Endothelial cell of umbilical vein (primary cell): ENCODE measurements around the gene MGAT4A. TPM values are rescaled to one million over a fixed set of nuclear protein-coding genes. Genes with fewer than 3 reads are reported as not detected.

ENCODE experiments used
- BruUV-seq: library from RNA; stranded (reverse); fragments of 400-500 nt; replicated peaks from 2 replicates; lab custom pipeline; 2021; lab: Mats Ljungman, UMichigan
- CTCF ChIA-PET: fragments of 300-600, 350-600 bp; sonication (Branson Sonifier 250); formaldehyde crosslinking; loops from one replicate; lab custom pipeline; 2021; ENCODE audit warnings: antibody characterized with exemption, inconsistent platforms; lab: Charles Lee
- POLR2A ChIA-PET: fragments of 300-600, 350-600 bp; sonication (Branson Sonifier 250); formaldehyde crosslinking; loops from one replicate; lab custom pipeline; 2021; ENCODE audit warnings: antibody characterized with exemption, inconsistent platforms; lab: Charles Lee
- DNase-seq: peaks from one replicate; pipeline ENCODE4 v3.0.0-alpha.2; 2011; ENCODE audit warnings: low read depth, low spot score
- FAIRE-seq: peaks from 2 replicates; lab custom pipeline; 2011; peaks lifted over from hg19 to GRCh38; lab: Jason Lieb, UNC
- H2AFZ ChIP-seq: 2 replicates; pipeline ENCODE4 v1.6.0; 2012; ENCODE audit warnings: low read depth, low read length, control low read depth, inconsistent platforms
- H3K27ac ChIP-seq: 2 replicates; pipeline ENCODE4 v1.5.1; 2011; ENCODE audit warnings: low read depth, mild to moderate bottlenecking, control low read depth, low read length, moderate library complexity; ENCODE audit not compliant: insufficient read depth
- H3K27me3 ChIP-seq, 2 experiments: 2 replicates each; pipeline versions ENCODE4 v1.6.0 to v1.6.1; 2011; ENCODE audit warnings: low read length in 2 of 2, mixed read lengths in 1 of 2; ENCODE audit not compliant: control insufficient read depth in 2 of 2, insufficient read depth in 2 of 2
- H3K36me3 ChIP-seq, 2 experiments: 2 replicates in 1 of 2; 3 replicates in 1 of 2; pipeline ENCODE4 v1.5.1; 2011; ENCODE audit warnings: low read length in 2 of 2, mild to moderate bottlenecking in 1 of 2, moderate library complexity in 1 of 2; ENCODE audit not compliant: control insufficient read depth in 2 of 2, insufficient read depth in 2 of 2; ENCODE audit errors: extremely low read depth in 1 of 2
- H3K4me1 ChIP-seq: 3 replicates; pipeline ENCODE4 v1.5.1; 2011; ENCODE audit warnings: mild to moderate bottlenecking, low read length; ENCODE audit not compliant: control insufficient read depth, insufficient read depth; ENCODE audit errors: extremely low read depth
- H3K4me2 ChIP-seq: 2 replicates; pipeline ENCODE4 v1.6.1; 2011; ENCODE audit warnings: low read length, control low read depth, mixed read lengths; ENCODE audit not compliant: insufficient read depth
- H3K4me3 ChIP-seq, 3 experiments: fragments of 200-600 bp in 1 of 3; sonication (generic), shearing (Covaris generic) in 1 of 3; replicated peaks in 1 of 3; 2 replicates each; pipeline ENCODE4 v1.5.1; 2011 to 2016; ENCODE audit warnings: control low read depth in 3 of 3, low read length in 3 of 3, mild to moderate bottlenecking in 2 of 3, inconsistent platforms in 1 of 3, low read depth in 1 of 3, moderate library complexity in 1 of 3; ENCODE audit not compliant: insufficient read depth in 1 of 3
- H3K79me2 ChIP-seq: 2 replicates; pipeline ENCODE4 v1.6.0; 2012; ENCODE audit warnings: low read length, inconsistent platforms; ENCODE audit not compliant: control insufficient read depth, insufficient read depth
- H3K9ac ChIP-seq: replicated peaks from 2 replicates; pipeline ENCODE3; 2011; ENCODE audit warnings: low read length, control low read depth; ENCODE audit not compliant: insufficient read depth; ENCODE audit errors: extremely low read depth
- H3K9me1 ChIP-seq: replicated peaks from 3 replicates; pipeline ENCODE4 v1.6.0; 2011; ENCODE audit warnings: mild to moderate bottlenecking, low read length; ENCODE audit not compliant: control insufficient read depth, insufficient read depth; ENCODE audit errors: extremely low read depth
- H3K9me3 ChIP-seq: replicated peaks from 2 replicates; pipeline ENCODE4 v1.5.1; 2012; ENCODE audit warnings: low read length, inconsistent platforms; ENCODE audit not compliant: control insufficient read depth, insufficient read depth
- H4K20me1 ChIP-seq: replicated peaks from 2 replicates; pipeline ENCODE3; 2011; ENCODE audit warnings: mild to moderate bottlenecking, low read length; ENCODE audit not compliant: control insufficient read depth, insufficient read depth; ENCODE audit errors: extremely low read depth
- EZH2 ChIP-seq: IDR thresholded peaks from 2 replicates; pipeline ENCODE4 v1.6.1; 2012; ENCODE audit warnings: borderline replicate concordance, low read depth, mild to moderate bottlenecking, moderate library complexity, low read length, inconsistent platforms; ENCODE audit not compliant: severe bottlenecking
- FOS ChIP-seq: IDR thresholded peaks from 2 replicates; pipeline ENCODE4 v1.6.1; 2011; ENCODE audit warnings: mild to moderate bottlenecking, low read length, moderate library complexity, borderline replicate concordance; ENCODE audit not compliant: insufficient read depth
- GATA2 ChIP-seq: IDR thresholded peaks from 2 replicates; pipeline ENCODE4 v1.7.0; 2011; ENCODE audit warnings: low read depth, mild to moderate bottlenecking, moderate library complexity, mixed read lengths, low read length; ENCODE audit not compliant: insufficient read length, insufficient read depth
- JUN ChIP-seq: IDR thresholded peaks from 2 replicates; pipeline ENCODE4 v1.6.1; 2011; ENCODE audit warnings: borderline replicate concordance, low read depth; ENCODE audit not compliant: insufficient read length, insufficient read depth
- MYC ChIP-seq: IDR thresholded peaks from one replicate; pipeline ENCODE4 v1.6.1; 2011; ENCODE audit warnings: mild to moderate bottlenecking, low read depth, low read length
- POLR2A ChIP-seq: IDR thresholded peaks from 2 replicates; pipeline ENCODE4 v1.6.1; 2012; ENCODE audit warnings: low read depth, mild to moderate bottlenecking, control low read depth, low read length
- POLR2AphosphoS5 ChIP-seq: IDR thresholded peaks from 2 replicates; pipeline ENCODE4 v1.6.1; 2012; ENCODE audit warnings: low read depth, mild to moderate bottlenecking, control low read depth, low read length, moderate library complexity; ENCODE audit not compliant: insufficient read depth
- dilution Hi-C: fragments of 300-500 bp; cut with MboI; formaldehyde crosslinking; loops from one replicate; pipeline ENCODE4 v1.15.0; 2019; ENCODE audit warnings: low sequenced_read_pairs; ENCODE audit not compliant: extremely low pct_ligation_motif_present
- intact Hi-C: fragments of 100-400 bp; cut with micrococcal nuclease; formaldehyde crosslinking; loops from one replicate; pipeline ENCODE4 v1.10.0; 2022
- polyA plus RNA-seq, 4 experiments: library from polyadenylated mRNA; depleted of rRNA in 3 of 4; stranded (reverse) in 3 of 4; unstranded in 1 of 4; fragments of >200 nt; gene quantifications; 2 replicates each; pipeline versions ENCODE4 v1.2.1 to v1.2.3, GENCODE V29; 2011 to 2012; ENCODE audit warnings: missing spikeins in 1 of 4
- total RNA-seq: library from RNA; stranded (reverse); gene quantifications from 2 replicates; pipeline ENCODE4 v1.2.3, GENCODE V29; 2021
- TF ChIP-seq, protein P1 (sequence below), 2 donors: IDR thresholded peaks; 1 replicate in 1 of 2; 2 replicates in 1 of 2; pipeline ENCODE4 v1.5.1; 2011; ENCODE audit warnings: low read length in 2 of 2, mild to moderate bottlenecking in 2 of 2, moderate library complexity in 2 of 2, control low read depth in 1 of 2, inconsistent platforms in 1 of 2, low read depth in 1 of 2; ENCODE audit not compliant: insufficient read depth in 1 of 2; ENCODE audit errors: extremely low read depth in 1 of 2
- TF ChIP-seq, protein P2 (sequence below): IDR thresholded peaks from 2 replicates; pipeline ENCODE4 v1.6.1; 2011; ENCODE audit not compliant: insufficient read depth, insufficient read length

MGAT4A gene
- total and polyA plus RNA-seq, 2 donors (not counting 3 experiments of a cell fraction or from before 2014, with no cell fraction given), result 9.2 to 42.2 TPM

DNA sequence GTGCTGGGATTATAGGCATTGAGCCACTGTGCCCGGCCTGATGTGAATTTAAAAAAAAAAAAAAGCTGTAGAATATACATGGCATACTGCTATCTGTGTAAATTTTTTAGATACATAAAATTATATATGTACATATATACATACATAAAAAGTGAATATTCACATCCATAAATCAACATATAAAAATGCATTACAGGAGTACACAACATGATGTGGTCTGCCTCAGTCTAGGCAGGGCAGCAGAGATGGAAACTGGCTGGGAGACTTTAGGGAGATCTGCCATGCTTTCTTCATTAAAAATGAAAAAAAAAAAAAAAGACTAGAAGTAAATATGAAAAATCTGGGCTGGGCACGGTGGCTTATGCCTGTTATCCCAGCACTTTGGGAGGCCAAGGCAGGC, 24.3 kb downstream of the MGAT4A start:
- POLR2A ChIA-PET, result no interaction called here
- no peak for TF ChIP-seq POLR2AphosphoS5
- no peak for TF ChIP-seq GATA2
- no peak for TF ChIP-seq JUN
- TF ChIP-seq MYC, result no peak
- TF ChIP-seq, protein P1, sequence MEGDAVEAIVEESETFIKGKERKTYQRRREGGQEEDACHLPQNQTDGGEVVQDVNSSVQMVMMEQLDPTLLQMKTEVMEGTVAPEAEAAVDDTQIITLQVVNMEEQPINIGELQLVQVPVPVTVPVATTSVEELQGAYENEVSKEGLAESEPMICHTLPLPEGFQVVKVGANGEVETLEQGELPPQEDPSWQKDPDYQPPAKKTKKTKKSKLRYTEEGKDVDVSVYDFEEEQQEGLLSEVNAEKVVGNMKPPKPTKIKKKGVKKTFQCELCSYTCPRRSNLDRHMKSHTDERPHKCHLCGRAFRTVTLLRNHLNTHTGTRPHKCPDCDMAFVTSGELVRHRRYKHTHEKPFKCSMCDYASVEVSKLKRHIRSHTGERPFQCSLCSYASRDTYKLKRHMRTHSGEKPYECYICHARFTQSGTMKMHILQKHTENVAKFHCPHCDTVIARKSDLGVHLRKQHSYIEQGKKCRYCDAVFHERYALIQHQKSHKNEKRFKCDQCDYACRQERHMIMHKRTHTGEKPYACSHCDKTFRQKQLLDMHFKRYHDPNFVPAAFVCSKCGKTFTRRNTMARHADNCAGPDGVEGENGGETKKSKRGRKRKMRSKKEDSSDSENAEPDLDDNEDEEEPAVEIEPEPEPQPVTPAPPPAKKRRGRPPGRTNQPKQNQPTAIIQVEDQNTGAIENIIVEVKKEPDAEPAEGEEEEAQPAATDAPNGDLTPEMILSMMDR (IDR thresholded peaks at IDR 0.05; ENCODE audit: extremely low read depth in 1 of 2, insufficient read depth in 1 of 2, low read depth in 1 of 2, low read length in 2 of 2), result no peak
- TF ChIP-seq, protein P2, sequence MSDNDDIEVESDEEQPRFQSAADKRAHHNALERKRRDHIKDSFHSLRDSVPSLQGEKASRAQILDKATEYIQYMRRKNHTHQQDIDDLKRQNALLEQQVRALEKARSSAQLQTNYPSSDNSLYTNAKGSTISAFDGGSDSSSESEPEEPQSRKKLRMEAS, result no peak
- no peak for TF ChIP-seq EZH2
- TF ChIP-seq POLR2A, result no peak
- TF ChIP-seq FOS, result no peak
- no peaks in the 10 kb centered on the region for H3K9me3 ChIP-seq
- BruUV-seq, result no TSS peak
- peaks cover 76% of the 10 kb centered on the region for H3K79me2 ChIP-seq
- H3K9ac ChIP-seq, result no peak overlapping the region
- CTCF ChIA-PET, result interaction anchor here (0.7 to 1.2 kb wide), 2 partner anchors 11 to 57 kb away, joined by 4 to 6 read pairs; no protein-coding TSS in a partner anchor
- H3K4me1 ChIP-seq, result peaks cover 54% of the 10 kb centered on the region
- FAIRE-seq (no peak), DNase-seq (no peak)
- intact Hi-C loops, result no loop called here
- H3K4me3 ChIP-seq, result no peak overlapping the region
- H3K4me2 ChIP-seq, result no peak overlapping the region
- no peaks in the 10 kb centered on the region for H3K36me3 ChIP-seq
- no peaks in the 10 kb centered on the region for H4K20me1 ChIP-seq
- no peak overlapping the region for H2AFZ ChIP-seq
- dilution Hi-C loops, result no loop called here
- no peaks in the 10 kb centered on the region for H3K27me3 ChIP-seq
- no peaks in the 10 kb centered on the region for H3K9me1 ChIP-seq
- H3K27ac ChIP-seq, result no peak overlapping the region
